ENCODE measurements around the gene TFCP2L1.
"Not testable (repeated sequence)": the region's sequence is repeated elsewhere in the genome, so short reads cannot be mapped to it uniquely, and the experiment has no call there.

Gene TFCP2L1

GRCh38 chr2:121294881-121295840 is 10.2 kb upstream of the TFCP2L1 start:
- DNase-seq: no peak

- no peak for DNase-seq
Observed at GRCh38 chr2:121293450-121294325, 8.7 kb upstream of the TFCP2L1 start.

GRCh38 chr2:121291251-121291580 is 6.2 kb upstream of the TFCP2L1 start:
- no peak for DNase-seq

GRCh38 chr2:121289271-121289670 is 4.3 kb upstream of the TFCP2L1 start:
- DNase-seq: no peak

GRCh38 chr2:121288454-121289231 is 3.6 kb upstream of the TFCP2L1 start:
- no peak for DNase-seq

- no peak for DNase-seq
Observed at GRCh38 chr2:121287956-121288355, 3.0 kb upstream of the TFCP2L1 start.

- no peak for DNase-seq
Observed at GRCh38 chr2:121287146-121287798, 2.3 kb upstream of the TFCP2L1 start.

GRCh38 chr2:121286506-121286905 is 1.5 kb upstream of the TFCP2L1 start:
- DNase-seq: no peak

- DNase-seq: no peak
Observed at GRCh38 chr2:121285926-121286325, 924 bp upstream of the TFCP2L1 start.

- no peak for DNase-seq
Observed at GRCh38 chr2:121283670-121284462, 1.1 kb downstream of the TFCP2L1 start.

- DNase-seq: no peak
Observed at GRCh38 chr2:121282800-121283385, 2.1 kb downstream of the TFCP2L1 start.

GRCh38 chr2:121281694-121282093 is 3.3 kb downstream of the TFCP2L1 start:
- no peak for DNase-seq

- DNase-seq: no peak
Observed at GRCh38 chr2:121281107-121281506, 3.9 kb downstream of the TFCP2L1 start.

- DNase-seq: no peak
Observed at GRCh38 chr2:121279476-121280220, 5.4 kb downstream of the TFCP2L1 start.

- DNase-seq: no peak
Observed at GRCh38 chr2:121276341-121276740, 8.7 kb downstream of the TFCP2L1 start.

GRCh38 chr2:121273116-121273515 is 11.9 kb downstream of the TFCP2L1 start:
- DNase-seq: no peak

- DNase-seq: no peak
Observed at GRCh38 chr2:121272596-121272995, 12.4 kb downstream of the TFCP2L1 start.

- DNase-seq: not testable (repeated sequence)
Observed at GRCh38 chr2:121269436-121269835, 15.6 kb downstream of the TFCP2L1 start.

GRCh38 chr2:121266543-121267106 is 18.4 kb downstream of the TFCP2L1 start:
- no peak for DNase-seq

Data from fibroblast of upper back skin (primary cell).